Measurements from ENCODE around the gene DNM2.

Gene DNM2

DNA sequence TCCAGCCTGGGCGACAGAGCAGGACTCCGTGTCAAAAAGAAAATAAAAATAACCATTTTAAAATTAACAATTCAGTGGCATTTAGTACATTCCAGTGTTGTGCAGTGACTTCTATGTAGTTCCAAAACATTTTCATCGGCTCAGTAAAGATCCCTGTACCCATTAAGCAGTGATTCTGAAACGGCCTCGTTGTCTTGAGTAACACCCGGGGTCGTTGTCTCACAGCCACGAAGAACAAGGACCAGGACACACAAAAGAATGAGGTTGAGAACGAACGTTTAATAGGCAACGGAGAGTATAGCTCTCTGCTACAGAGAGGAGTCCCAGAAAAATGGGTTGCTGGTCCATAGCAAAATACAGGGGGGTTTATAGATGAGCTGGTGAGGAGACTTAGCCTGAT, 120.5 kb downstream of the DNM2 start:
- TF ChIP-seq MYC (IDR thresholded peaks at IDR 0.05; ENCODE audit: low read depth, low read length), result no peak
- TF ChIP-seq POLR2A (IDR thresholded peaks at IDR 0.05; ENCODE audit: extremely low read depth, insufficient read length), result no peak
- TF ChIP-seq CTCF (IDR thresholded peaks at IDR 0.05; ENCODE audit: low read depth, low read length), result no peak
- no peak for DNase-seq (ENCODE audit: low read depth)
- H3K4me3 ChIP-seq (ENCODE audit: low read depth, low read length), result no peak overlapping the region

- TF ChIP-seq CTCF (IDR thresholded peaks at IDR 0.05; ENCODE audit: low read depth, low read length) (no peak), POLR2A (IDR thresholded peaks at IDR 0.05; ENCODE audit: extremely low read depth, insufficient read length) (no peak), MYC (IDR thresholded peaks at IDR 0.05; ENCODE audit: low read depth, low read length) (no peak)
- TF ChIP-seq, protein P1, sequence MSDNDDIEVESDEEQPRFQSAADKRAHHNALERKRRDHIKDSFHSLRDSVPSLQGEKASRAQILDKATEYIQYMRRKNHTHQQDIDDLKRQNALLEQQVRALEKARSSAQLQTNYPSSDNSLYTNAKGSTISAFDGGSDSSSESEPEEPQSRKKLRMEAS (IDR thresholded peaks at IDR 0.05; ENCODE audit: low read depth, low read length), result no peak
- no peak for DNase-seq (ENCODE audit: low read depth)
Observed at GRCh38 chr19:10839114-10840050, 121.5 kb downstream of the DNM2 start.

DNA sequence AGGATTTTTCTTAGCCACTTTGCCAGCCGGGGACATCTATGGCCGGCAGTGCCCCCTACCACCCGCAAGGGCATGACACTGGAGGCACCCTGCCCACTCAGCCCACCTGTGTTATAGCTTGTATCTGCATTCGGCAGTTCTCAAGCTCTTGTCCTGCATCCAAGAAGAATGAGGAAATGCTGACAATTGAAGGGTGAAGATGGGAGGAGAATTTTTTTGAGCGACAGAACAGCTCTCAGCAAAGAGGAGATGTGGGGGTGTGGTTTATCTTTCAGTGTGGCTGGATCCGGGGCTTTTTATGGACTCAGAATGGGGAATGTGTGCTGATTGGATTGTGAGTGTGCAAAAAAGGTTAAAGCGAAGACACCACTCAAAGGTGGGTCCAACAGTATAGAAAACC, 124.9 kb downstream of the DNM2 start:
- no peak overlapping the region for H3K4me3 ChIP-seq (ENCODE audit: low read depth, low read length)
- no peak for TF ChIP-seq POLR2A (IDR thresholded peaks at IDR 0.05; ENCODE audit: extremely low read depth, insufficient read length)
- no peak for TF ChIP-seq CTCF (IDR thresholded peaks at IDR 0.05; ENCODE audit: low read depth, low read length)
- TF ChIP-seq, protein P1 (IDR thresholded peaks at IDR 0.05; ENCODE audit: low read depth, low read length), result no peak
- TF ChIP-seq MYC (IDR thresholded peaks at IDR 0.05; ENCODE audit: low read depth, low read length), result no peak
- no peak for DNase-seq (ENCODE audit: low read depth)

More at GRCh38 chr19:10839114-10840050, 121.5 kb downstream of the DNM2 start:
- H3K4me3 ChIP-seq (ENCODE audit: low read depth, low read length), result no peak overlapping the region

DNA sequence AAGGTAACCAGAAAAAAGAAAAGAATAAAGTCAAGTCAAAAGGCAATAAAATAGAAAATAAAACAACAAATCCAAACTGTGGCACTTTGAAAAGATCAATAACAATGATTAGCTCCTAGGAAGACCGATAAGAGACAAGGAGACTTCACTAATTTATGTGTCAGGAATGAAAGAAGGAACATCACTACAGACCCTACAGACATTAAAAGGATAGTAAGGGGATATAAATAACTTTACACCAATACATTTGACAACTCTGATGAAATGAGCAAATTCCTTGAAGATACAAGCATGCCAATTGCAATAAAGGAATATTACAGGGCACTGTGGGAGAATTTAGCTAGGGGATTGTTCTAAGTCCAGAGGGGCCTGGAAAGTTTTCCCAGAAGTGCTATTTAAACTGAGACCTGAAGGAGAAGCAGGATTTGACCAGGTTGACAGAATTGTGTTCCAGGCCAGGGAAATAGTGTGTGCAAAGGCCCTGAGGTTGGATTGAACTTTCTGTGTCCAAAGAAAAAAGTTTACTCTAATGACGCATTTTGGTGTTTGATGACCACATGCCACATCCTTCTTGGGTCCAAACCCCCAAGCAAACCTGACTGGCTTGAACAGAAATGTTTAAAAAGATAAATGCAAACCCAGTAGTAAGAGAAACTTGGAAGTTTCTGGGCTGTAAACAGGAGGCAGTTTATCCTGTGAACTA, 128.8 kb downstream of the DNM2 start:
- no peak for DNase-seq (ENCODE audit: low read depth)
- TF ChIP-seq CTCF (IDR thresholded peaks at IDR 0.05; ENCODE audit: low read depth, low read length) (no peak), POLR2A (IDR thresholded peaks at IDR 0.05; ENCODE audit: extremely low read depth, insufficient read length) (no peak), MYC (IDR thresholded peaks at IDR 0.05; ENCODE audit: low read depth, low read length) (no peak)
- TF ChIP-seq, protein P1 (IDR thresholded peaks at IDR 0.05; ENCODE audit: low read depth, low read length), result no peak
- no peak overlapping the region for H3K4me3 ChIP-seq (ENCODE audit: low read depth, low read length)

- DNase-seq (ENCODE audit: low read depth), result peak; percentile 78
- H3K4me3 ChIP-seq (ENCODE audit: low read depth, low read length), result no peak within 1 kb of the TSS
- TF ChIP-seq CTCF (IDR thresholded peaks at IDR 0.05; ENCODE audit: low read depth, low read length) (no peak), POLR2A (IDR thresholded peaks at IDR 0.05; ENCODE audit: extremely low read depth, insufficient read length) (no peak), MYC (IDR thresholded peaks at IDR 0.05; ENCODE audit: low read depth, low read length) (no peak)
- TF ChIP-seq, protein P1 (IDR thresholded peaks at IDR 0.05; ENCODE audit: low read depth, low read length), result 0 out of 2 replicates have a peak, but pooled peaks have one; percentile 32
Observed at GRCh38 chr19:10848230-10848856, 130.5 kb downstream of the DNM2 start, which contains the start of gene C19orf38. TSS of gene C19orf38 (plus strand) at chr19:10848415. CDS start at chr19:10848509, 94 bp downstream.
